K562 (cell line): Measurements from ENCODE around the gene RBBP5. TPM values are rescaled to one million over a fixed set of nuclear protein-coding genes. Genes with fewer than 3 reads are reported as not detected.

ENCODE experiments used
- ARHGAP35 ChIP-seq: fragments of 450-650 bp; IDR thresholded peaks from 2 replicates; pipeline ENCODE4 v1.6.1; 2018; ENCODE audit not compliant: partially characterized antibody
- BRD4 ChIP-seq: fragments of 200-600 bp; sonication (generic); IDR thresholded peaks from 2 replicates; pipeline ENCODE4 v1.6.1; 2017; ENCODE audit warnings: inconsistent platforms
- CBX8 ChIP-seq: fragments of 200-600 bp; sonication (generic); IDR thresholded peaks from 2 replicates; pipeline ENCODE4 v1.6.1; 2012; ENCODE audit warnings: borderline replicate concordance, mixed run types, low read depth, mild to moderate bottlenecking, moderate library complexity, mixed read lengths, low read length, control low read depth, inconsistent platforms; ENCODE audit not compliant: poor library complexity, severe bottlenecking; ENCODE audit errors: extremely low read depth
- E2F6 ChIP-seq, 2 experiments: IDR thresholded peaks; 2 replicates each; pipeline ENCODE4 v1.6.1; 2011; ENCODE audit warnings: borderline replicate concordance in 1 of 2, control low read depth in 1 of 2, low read depth in 1 of 2, low read length in 1 of 2, mild to moderate bottlenecking in 1 of 2, mixed read lengths in 1 of 2, moderate library complexity in 1 of 2; ENCODE audit not compliant: insufficient read depth in 1 of 2, insufficient read length in 1 of 2, poor library complexity in 1 of 2, severe bottlenecking in 1 of 2; ENCODE audit errors: extremely low read depth in 1 of 2
- EWSR1 ChIP-seq: fragments of 450-650 bp; IDR thresholded peaks from 2 replicates; pipeline ENCODE4 v1.6.1; 2018; ENCODE audit warnings: borderline replicate concordance, mild to moderate bottlenecking, low read depth, moderate library complexity; ENCODE audit not compliant: partially characterized antibody
- GTF3C2 ChIP-seq: IDR thresholded peaks from 3 replicates; pipeline ENCODE4 v1.6.1; 2011; ENCODE audit warnings: borderline replicate concordance, mild to moderate bottlenecking, moderate library complexity; ENCODE audit not compliant: insufficient read length; ENCODE audit errors: extremely low read depth
- HIVEP1 ChIP-seq: fragments of 250-450 bp; sonication (Bioruptor Pico); IDR thresholded peaks from 2 replicates; pipeline ENCODE4 v1.4.0; 2020; ENCODE audit warnings: mild to moderate bottlenecking
- HMGXB4 ChIP-seq: sonication (generic); formaldehyde crosslinking; IDR thresholded peaks from 2 replicates; pipeline ENCODE4 v1.8.1; 2023; ENCODE audit warnings: mild to moderate bottlenecking, missing genetic modification reagents
- IRF2 ChIP-seq: sonication (generic); formaldehyde crosslinking; IDR thresholded peaks from 2 replicates; pipeline ENCODE4 v1.8.1; 2022; ENCODE audit warnings: mild to moderate bottlenecking, missing genetic modification reagents
- KDM5B ChIP-seq: fragments of 200-600 bp; sonication (generic); IDR thresholded peaks from 2 replicates; pipeline ENCODE4 v1.6.1; 2012; ENCODE audit warnings: low read depth, mild to moderate bottlenecking, moderate library complexity, low read length, control low read depth, inconsistent platforms; ENCODE audit not compliant: insufficient replicate concordance
- LEF1 ChIP-seq: fragments of 450-650 bp; IDR thresholded peaks from 2 replicates; pipeline ENCODE4 v1.6.1; 2016; ENCODE audit warnings: mild to moderate bottlenecking
- MTA1 ChIP-seq: fragments of 450-650 bp; IDR thresholded peaks from 2 replicates; pipeline ENCODE4 v1.6.1; 2017; ENCODE audit warnings: borderline replicate concordance
- NFIX ChIP-seq: fragments of 250-450 bp; sonication (Bioruptor Pico); IDR thresholded peaks from 2 replicates; pipeline ENCODE4 v1.4.0; 2020; ENCODE audit warnings: low read depth, mild to moderate bottlenecking, moderate library complexity
- TRIM25 ChIP-seq: fragments of 450-650 bp; IDR thresholded peaks from 2 replicates; pipeline ENCODE4 v1.7.0; 2016; ENCODE audit warnings: borderline replicate concordance
- XRCC4 ChIP-seq: IDR thresholded peaks from one replicate; pipeline ENCODE4 v1.6.1; 2011; ENCODE audit not compliant: insufficient read depth, insufficient read length; ENCODE audit errors: extremely low read depth
- ZNF232 ChIP-seq: sonication (generic); formaldehyde crosslinking; IDR thresholded peaks from 2 replicates; pipeline ENCODE4 v1.8.0; 2022; ENCODE audit warnings: mild to moderate bottlenecking, missing genetic modification reagents
- ZNF696 ChIP-seq: fragments of 250-450 bp; sonication (Bioruptor Pico); conservative IDR thresholded peaks from 2 replicates; pipeline ENCODE4 v1.4.0; 2020; ENCODE audit warnings: mild to moderate bottlenecking, moderate library complexity
- ZSCAN29 ChIP-seq: fragments of 450-650 bp; IDR thresholded peaks from 2 replicates; pipeline ENCODE4 v1.6.1; 2017
- polyA plus RNA-seq, 8 experiments: library from polyadenylated mRNA; depleted of rRNA in 4 of 8; stranded (reverse) in 5 of 8; unstranded in 3 of 8; fragments of >200 nt; fragmentation: Nextera tagmentation in 2 of 8; fragmentation: Illumina TruSeq in 1 of 8; extraction: Ambion mirVana in 2 of 8; extraction: Trizol in 1 of 8; gene quantifications; 2 replicates each; pipeline versions ENCODE4 v1.2.1 to v1.2.3, GENCODE V29; 2011 to 2014; ENCODE audit warnings: inconsistent platforms in 1 of 8, missing spikeins in 1 of 8
- total RNA-seq, 7 experiments: library from RNA; depleted of rRNA in 6 of 7; stranded (reverse); fragments of >200 nt in 6 of 7; fragmentation: Illumina TruSeq in 2 of 7; extraction: Trizol in 2 of 7; gene quantifications; 2 replicates each; pipeline versions ENCODE4 v1.2.1 to v1.2.3, GENCODE V29; 2011 to 2021; ENCODE audit warnings: low replicate concordance in 1 of 7

Gene RBBP5
- total and polyA plus RNA-seq, 9 of the 15 experiments (the other 6 are each of a cell fraction or from before 2014, with no cell fraction given) = 17.2 to 37.4 (median 28.4) TPM

DNA sequence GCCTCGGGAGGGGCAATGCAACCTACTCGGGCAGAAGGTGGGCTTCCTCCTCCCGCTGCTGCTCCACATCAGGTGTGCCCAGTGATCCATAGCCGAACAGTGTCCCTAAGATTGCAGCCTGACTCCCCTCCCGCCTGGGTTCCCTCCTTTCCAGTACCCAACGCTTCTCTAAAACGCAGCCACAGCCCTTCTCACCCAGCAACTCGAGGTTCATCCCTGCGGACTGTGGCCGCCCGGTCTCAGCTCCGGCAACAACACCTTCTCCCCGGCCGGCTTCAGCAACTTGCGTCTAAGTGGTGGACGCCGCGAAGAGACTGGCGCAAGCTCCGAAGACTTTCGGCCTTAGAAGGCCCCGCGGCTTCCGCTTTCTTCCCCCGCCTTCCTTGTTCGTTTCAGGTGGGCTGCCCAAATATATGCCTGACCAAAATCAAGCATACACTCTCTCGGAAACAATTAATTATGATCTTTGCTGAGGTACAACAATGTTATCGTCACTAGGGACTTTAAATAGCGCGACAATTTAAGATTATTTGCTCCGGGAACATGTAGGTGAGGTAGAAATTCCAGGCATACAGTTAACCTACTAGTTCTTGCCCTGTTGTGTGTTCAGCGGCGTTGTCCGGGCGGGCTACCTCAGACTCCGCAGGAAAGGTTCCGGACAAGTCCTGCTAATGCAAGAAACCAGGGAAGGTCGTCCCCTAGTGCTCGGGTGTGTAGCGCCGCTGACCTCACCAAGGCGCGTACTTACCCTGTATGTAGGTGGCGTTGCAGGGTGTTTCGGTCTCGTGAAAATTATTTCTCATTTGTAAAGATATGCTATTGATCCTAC is at the start of gene RBBP5 (continued):
- peak; percentile 97 for TF ChIP-seq HMGXB4 (CRISPR knock-in tag)
- peak; percentile 63 for TF ChIP-seq ZSCAN29
- no peak for TF ChIP-seq XRCC4
- TF ChIP-seq CBX8 = no peak
- TF ChIP-seq IRF2 (CRISPR knock-in tag) = no peak
- TF ChIP-seq BRD4 = peak; percentile 83; the same call in 1 of the 2 replicates
- TF ChIP-seq EWSR1 = no peak
- no peak for TF ChIP-seq GTF3C2
- peak; percentile 96 for TF ChIP-seq MTA1
- TF ChIP-seq KDM5B = peak; percentile 97
- peak in 1 of 2 experiments; percentile 49 for TF ChIP-seq E2F6 (IDR thresholded peaks at IDR 0.05; ENCODE audit: borderline replicate concordance in 1 of 2, extremely low read depth in 1 of 2, insufficient read depth in 1 of 2, insufficient read length in 1 of 2, low read depth in 1 of 2, low read length in 1 of 2, poor library complexity in 1 of 2, severe bottlenecking in 1 of 2)
- no peak for TF ChIP-seq NFIX (CRISPR knock-in tag)
- no peak; the same call in 1 of the 2 replicates for TF ChIP-seq ZNF232
- TF ChIP-seq HIVEP1 (CRISPR knock-in tag) = no peak
- TF ChIP-seq ARHGAP35 = no peak
- TF ChIP-seq ZNF696 (CRISPR knock-in tag) = no peak
- TF ChIP-seq LEF1 = peak; percentile 74
- TF ChIP-seq TRIM25 = 0 out of 2 replicates have a peak, but pooled peaks have one; percentile 72
